ENCODE measurements around the gene SCD5.

SCD5 gene

GRCh38 chr4:82601242-82602015 lies 197.2 kb downstream of the SCD5 start:
- no peaks in the 10 kb centered on the region for H3K9me3 ChIP-seq (ENCODE audit: control insufficient read depth, low read length)
- no peak overlapping the region for H3K27ac ChIP-seq (ENCODE audit: insufficient read depth, low read length, poor library complexity, severe bottlenecking)
- H3K36me3 ChIP-seq (ENCODE audit: control insufficient read depth, insufficient read depth, low read length): no peaks in the 10 kb centered on the region
- H3K27me3 ChIP-seq (replicated peaks; ENCODE audit: control insufficient read depth, insufficient read depth, low read length, poor library complexity, severe bottlenecking): no peaks in the 10 kb centered on the region
- no peaks in the 10 kb centered on the region for H3K4me1 ChIP-seq (ENCODE audit: control insufficient read depth, insufficient read depth, low read length, poor library complexity, severe bottlenecking)
- DNase-seq: no peak
- H3K4me3 ChIP-seq (ENCODE audit: insufficient read depth, low read depth, low read length, poor library complexity, severe bottlenecking): no peak overlapping the region

- Histone ChIP-seq H3K4me1 (ENCODE audit: control insufficient read depth, insufficient read depth, low read length, poor library complexity, severe bottlenecking) (no peaks in the 10 kb centered on the region), H3K4me3 (ENCODE audit: insufficient read depth, low read depth, low read length, poor library complexity, severe bottlenecking) (no peak overlapping the region), H3K27me3 (replicated peaks; ENCODE audit: control insufficient read depth, insufficient read depth, low read length, poor library complexity, severe bottlenecking) (no peaks in the 10 kb centered on the region), H3K9me3 (ENCODE audit: control insufficient read depth, low read length) (no peaks in the 10 kb centered on the region), H3K36me3 (ENCODE audit: control insufficient read depth, insufficient read depth, low read length) (no peaks in the 10 kb centered on the region), H3K27ac (ENCODE audit: insufficient read depth, low read length, poor library complexity, severe bottlenecking) (no peak overlapping the region)
- DNase-seq: no peak
Observed at GRCh38 chr4:82599336-82599735, 199.3 kb downstream of the SCD5 start.

- DNase-seq: no peak
- H3K4me1 ChIP-seq (ENCODE audit: control insufficient read depth, insufficient read depth, low read length, poor library complexity, severe bottlenecking): no peaks in the 10 kb centered on the region
- no peak overlapping the region for H3K27ac ChIP-seq (ENCODE audit: insufficient read depth, low read length, poor library complexity, severe bottlenecking)
- no peak overlapping the region for H3K4me3 ChIP-seq (ENCODE audit: insufficient read depth, low read depth, low read length, poor library complexity, severe bottlenecking)
- H3K9me3 ChIP-seq (ENCODE audit: control insufficient read depth, low read length): no peaks in the 10 kb centered on the region
- H3K27me3 ChIP-seq (replicated peaks; ENCODE audit: control insufficient read depth, insufficient read depth, low read length, poor library complexity, severe bottlenecking): no peaks in the 10 kb centered on the region
- H3K36me3 ChIP-seq (ENCODE audit: control insufficient read depth, insufficient read depth, low read length): no peaks in the 10 kb centered on the region
Observed at GRCh38 chr4:82594456-82594855, 204.1 kb downstream of the SCD5 start.

- no peak overlapping the region for H3K27ac ChIP-seq (ENCODE audit: insufficient read depth, low read length, poor library complexity, severe bottlenecking)
- no peaks in the 10 kb centered on the region for H3K27me3 ChIP-seq (replicated peaks; ENCODE audit: control insufficient read depth, insufficient read depth, low read length, poor library complexity, severe bottlenecking)
- no peaks in the 10 kb centered on the region for H3K9me3 ChIP-seq (ENCODE audit: control insufficient read depth, low read length)
- H3K4me3 ChIP-seq (ENCODE audit: insufficient read depth, low read depth, low read length, poor library complexity, severe bottlenecking): no peak overlapping the region
- H3K4me1 ChIP-seq (ENCODE audit: control insufficient read depth, insufficient read depth, low read length, poor library complexity, severe bottlenecking): no peaks in the 10 kb centered on the region
- no peaks in the 10 kb centered on the region for H3K36me3 ChIP-seq (ENCODE audit: control insufficient read depth, insufficient read depth, low read length)
- no peak for DNase-seq
Observed at GRCh38 chr4:82593411-82593810, 205.2 kb downstream of the SCD5 start.

GRCh38 chr4:82592639-82593038 lies 206.0 kb downstream of the SCD5 start:
- Histone ChIP-seq H3K4me1 (ENCODE audit: control insufficient read depth, insufficient read depth, low read length, poor library complexity, severe bottlenecking) (no peaks in the 10 kb centered on the region), H3K4me3 (ENCODE audit: insufficient read depth, low read depth, low read length, poor library complexity, severe bottlenecking) (no peak overlapping the region), H3K27ac (ENCODE audit: insufficient read depth, low read length, poor library complexity, severe bottlenecking) (no peak overlapping the region), H3K27me3 (replicated peaks; ENCODE audit: control insufficient read depth, insufficient read depth, low read length, poor library complexity, severe bottlenecking) (no peaks in the 10 kb centered on the region), H3K9me3 (ENCODE audit: control insufficient read depth, low read length) (no peaks in the 10 kb centered on the region), H3K36me3 (ENCODE audit: control insufficient read depth, insufficient read depth, low read length) (no peaks in the 10 kb centered on the region)
- no peak for DNase-seq

GRCh38 chr4:82591592-82591991 lies 207.0 kb downstream of the SCD5 start:
- no peaks in the 10 kb centered on the region for H3K27me3 ChIP-seq (replicated peaks; ENCODE audit: control insufficient read depth, insufficient read depth, low read length, poor library complexity, severe bottlenecking)
- no peak for DNase-seq
- H3K4me3 ChIP-seq (ENCODE audit: insufficient read depth, low read depth, low read length, poor library complexity, severe bottlenecking): no peak overlapping the region
- no peaks in the 10 kb centered on the region for H3K9me3 ChIP-seq (ENCODE audit: control insufficient read depth, low read length)
- no peaks in the 10 kb centered on the region for H3K36me3 ChIP-seq (ENCODE audit: control insufficient read depth, insufficient read depth, low read length)
- no peak overlapping the region for H3K27ac ChIP-seq (ENCODE audit: insufficient read depth, low read length, poor library complexity, severe bottlenecking)
- no peaks in the 10 kb centered on the region for H3K4me1 ChIP-seq (ENCODE audit: control insufficient read depth, insufficient read depth, low read length, poor library complexity, severe bottlenecking)

GRCh38 chr4:82589756-82590155 lies 208.8 kb downstream of the SCD5 start:
- DNase-seq: no peak
- H3K4me3 ChIP-seq (ENCODE audit: insufficient read depth, low read depth, low read length, poor library complexity, severe bottlenecking): no peak overlapping the region

GRCh38 chr4:82588771-82589270 lies 209.8 kb downstream of the SCD5 start:
- no peak overlapping the region for H3K27ac ChIP-seq (ENCODE audit: insufficient read depth, low read length, poor library complexity, severe bottlenecking)
- H3K4me1 ChIP-seq (ENCODE audit: control insufficient read depth, insufficient read depth, low read length, poor library complexity, severe bottlenecking): no peaks in the 10 kb centered on the region
- no peaks in the 10 kb centered on the region for H3K27me3 ChIP-seq (replicated peaks; ENCODE audit: control insufficient read depth, insufficient read depth, low read length, poor library complexity, severe bottlenecking)
- no peaks in the 10 kb centered on the region for H3K9me3 ChIP-seq (ENCODE audit: control insufficient read depth, low read length)
- DNase-seq: no peak
- no peaks in the 10 kb centered on the region for H3K36me3 ChIP-seq (ENCODE audit: control insufficient read depth, insufficient read depth, low read length)
- H3K4me3 ChIP-seq (ENCODE audit: insufficient read depth, low read depth, low read length, poor library complexity, severe bottlenecking): no peak overlapping the region

More at GRCh38 chr4:82589756-82590155, 208.8 kb downstream of the SCD5 start:
- H3K36me3 ChIP-seq (ENCODE audit: control insufficient read depth, insufficient read depth, low read length): no peaks in the 10 kb centered on the region
- H3K9me3 ChIP-seq (ENCODE audit: control insufficient read depth, low read length): no peaks in the 10 kb centered on the region
- H3K27ac ChIP-seq (ENCODE audit: insufficient read depth, low read length, poor library complexity, severe bottlenecking): no peak overlapping the region
- no peaks in the 10 kb centered on the region for H3K27me3 ChIP-seq (replicated peaks; ENCODE audit: control insufficient read depth, insufficient read depth, low read length, poor library complexity, severe bottlenecking)
- no peaks in the 10 kb centered on the region for H3K4me1 ChIP-seq (ENCODE audit: control insufficient read depth, insufficient read depth, low read length, poor library complexity, severe bottlenecking)

- Histone ChIP-seq H3K36me3 (ENCODE audit: control insufficient read depth, insufficient read depth, low read length) (no peaks in the 10 kb centered on the region), H3K9me3 (ENCODE audit: control insufficient read depth, low read length) (no peaks in the 10 kb centered on the region), H3K27ac (ENCODE audit: insufficient read depth, low read length, poor library complexity, severe bottlenecking) (no peak overlapping the region), H3K4me3 (ENCODE audit: insufficient read depth, low read depth, low read length, poor library complexity, severe bottlenecking) (no peak overlapping the region), H3K27me3 (replicated peaks; ENCODE audit: control insufficient read depth, insufficient read depth, low read length, poor library complexity, severe bottlenecking) (no peaks in the 10 kb centered on the region), H3K4me1 (ENCODE audit: control insufficient read depth, insufficient read depth, low read length, poor library complexity, severe bottlenecking) (no peaks in the 10 kb centered on the region)
- DNase-seq: no peak
Observed at GRCh38 chr4:82587826-82588540, 210.6 kb downstream of the SCD5 start.

All from effector memory CD4-positive, alpha-beta T cell (primary cell).